HL-60 (cell line): ENCODE results near the gene CFAP54.

Experiments
- GABPA ChIP-seq: IDR thresholded peaks from 2 replicates; pipeline ENCODE4 v1.6.1; 2012; ENCODE audit warnings: low read depth
- POLR2AphosphoS5 ChIP-seq: IDR thresholded peaks from 2 replicates; pipeline ENCODE4 v1.6.1; 2012; ENCODE audit warnings: low read depth
- SPI1 ChIP-seq: IDR thresholded peaks from 2 replicates; pipeline ENCODE4 v1.6.1; 2012; ENCODE audit warnings: low read depth, mild to moderate bottlenecking, borderline replicate concordance
- TF ChIP-seq, protein P1 (sequence below): IDR thresholded peaks from one replicate; pipeline ENCODE4 v1.5.1; 2011; ENCODE audit warnings: low read length, control low read depth, inconsistent platforms; ENCODE audit not compliant: insufficient read depth
- TF ChIP-seq, protein P2 (sequence below): IDR thresholded peaks from 2 replicates; pipeline ENCODE4 v1.6.1; 2012; ENCODE audit warnings: low read depth; ENCODE audit not compliant: insufficient replicate concordance

DNA sequence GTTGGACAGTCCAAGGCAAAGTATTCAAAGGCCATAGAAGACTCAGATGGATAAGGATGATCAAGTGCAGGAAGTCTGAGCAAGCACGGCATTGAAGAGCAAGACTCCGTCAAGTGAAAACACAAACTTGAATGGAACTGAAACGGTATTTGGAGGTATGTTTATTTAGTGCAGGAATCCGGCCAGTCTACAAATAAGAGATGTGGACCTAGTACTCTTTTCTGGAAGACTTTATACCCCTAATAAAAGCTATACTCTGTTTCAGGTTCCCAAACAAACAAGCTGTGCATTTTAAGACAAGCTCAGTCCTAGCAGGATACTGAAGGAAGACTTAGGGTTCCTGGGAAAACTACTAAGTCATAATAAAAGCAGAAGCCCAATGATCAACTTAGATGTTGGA, 316.9 kb downstream of the CFAP54 start:
- TF ChIP-seq POLR2AphosphoS5: no peak
- no peak for TF ChIP-seq GABPA
- TF ChIP-seq, protein P1, sequence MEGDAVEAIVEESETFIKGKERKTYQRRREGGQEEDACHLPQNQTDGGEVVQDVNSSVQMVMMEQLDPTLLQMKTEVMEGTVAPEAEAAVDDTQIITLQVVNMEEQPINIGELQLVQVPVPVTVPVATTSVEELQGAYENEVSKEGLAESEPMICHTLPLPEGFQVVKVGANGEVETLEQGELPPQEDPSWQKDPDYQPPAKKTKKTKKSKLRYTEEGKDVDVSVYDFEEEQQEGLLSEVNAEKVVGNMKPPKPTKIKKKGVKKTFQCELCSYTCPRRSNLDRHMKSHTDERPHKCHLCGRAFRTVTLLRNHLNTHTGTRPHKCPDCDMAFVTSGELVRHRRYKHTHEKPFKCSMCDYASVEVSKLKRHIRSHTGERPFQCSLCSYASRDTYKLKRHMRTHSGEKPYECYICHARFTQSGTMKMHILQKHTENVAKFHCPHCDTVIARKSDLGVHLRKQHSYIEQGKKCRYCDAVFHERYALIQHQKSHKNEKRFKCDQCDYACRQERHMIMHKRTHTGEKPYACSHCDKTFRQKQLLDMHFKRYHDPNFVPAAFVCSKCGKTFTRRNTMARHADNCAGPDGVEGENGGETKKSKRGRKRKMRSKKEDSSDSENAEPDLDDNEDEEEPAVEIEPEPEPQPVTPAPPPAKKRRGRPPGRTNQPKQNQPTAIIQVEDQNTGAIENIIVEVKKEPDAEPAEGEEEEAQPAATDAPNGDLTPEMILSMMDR: no peak
- TF ChIP-seq, protein P2, sequence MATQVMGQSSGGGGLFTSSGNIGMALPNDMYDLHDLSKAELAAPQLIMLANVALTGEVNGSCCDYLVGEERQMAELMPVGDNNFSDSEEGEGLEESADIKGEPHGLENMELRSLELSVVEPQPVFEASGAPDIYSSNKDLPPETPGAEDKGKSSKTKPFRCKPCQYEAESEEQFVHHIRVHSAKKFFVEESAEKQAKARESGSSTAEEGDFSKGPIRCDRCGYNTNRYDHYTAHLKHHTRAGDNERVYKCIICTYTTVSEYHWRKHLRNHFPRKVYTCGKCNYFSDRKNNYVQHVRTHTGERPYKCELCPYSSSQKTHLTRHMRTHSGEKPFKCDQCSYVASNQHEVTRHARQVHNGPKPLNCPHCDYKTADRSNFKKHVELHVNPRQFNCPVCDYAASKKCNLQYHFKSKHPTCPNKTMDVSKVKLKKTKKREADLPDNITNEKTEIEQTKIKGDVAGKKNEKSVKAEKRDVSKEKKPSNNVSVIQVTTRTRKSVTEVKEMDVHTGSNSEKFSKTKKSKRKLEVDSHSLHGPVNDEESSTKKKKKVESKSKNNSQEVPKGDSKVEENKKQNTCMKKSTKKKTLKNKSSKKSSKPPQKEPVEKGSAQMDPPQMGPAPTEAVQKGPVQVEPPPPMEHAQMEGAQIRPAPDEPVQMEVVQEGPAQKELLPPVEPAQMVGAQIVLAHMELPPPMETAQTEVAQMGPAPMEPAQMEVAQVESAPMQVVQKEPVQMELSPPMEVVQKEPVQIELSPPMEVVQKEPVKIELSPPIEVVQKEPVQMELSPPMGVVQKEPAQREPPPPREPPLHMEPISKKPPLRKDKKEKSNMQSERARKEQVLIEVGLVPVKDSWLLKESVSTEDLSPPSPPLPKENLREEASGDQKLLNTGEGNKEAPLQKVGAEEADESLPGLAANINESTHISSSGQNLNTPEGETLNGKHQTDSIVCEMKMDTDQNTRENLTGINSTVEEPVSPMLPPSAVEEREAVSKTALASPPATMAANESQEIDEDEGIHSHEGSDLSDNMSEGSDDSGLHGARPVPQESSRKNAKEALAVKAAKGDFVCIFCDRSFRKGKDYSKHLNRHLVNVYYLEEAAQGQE: no peak
- TF ChIP-seq SPI1: no peak
